Activated CD4-positive, CD25-positive, alpha-beta regulatory T cell treated with anti-CD3 and anti-CD28 coated beads, Interleukin-2, amount 50 U/mL, for 72 hours (primary cell): ENCODE measurements around the gene IMPA2.
"Not testable (repeated sequence)": the region's sequence is repeated elsewhere in the genome, so short reads cannot be mapped to it uniquely, and the experiment has no call there.

Source experiments
- DNase-seq: peaks from one replicate; pipeline ENCODE4 v3.0.0; 2021

Gene IMPA2

GRCh38 chr18:11981192-11981542, at the start of gene IMPA2:
Gene IMPA2, plus strand, starts transcription at chr18:11981507. Its CDS starts 163 bp downstream, at chr18:11981670.
- DNase-seq: peak; percentile 96

GRCh38 chr18:11932393-11932792, 48.9 kb upstream of the IMPA2 start:
- no peak for DNase-seq

DNA sequence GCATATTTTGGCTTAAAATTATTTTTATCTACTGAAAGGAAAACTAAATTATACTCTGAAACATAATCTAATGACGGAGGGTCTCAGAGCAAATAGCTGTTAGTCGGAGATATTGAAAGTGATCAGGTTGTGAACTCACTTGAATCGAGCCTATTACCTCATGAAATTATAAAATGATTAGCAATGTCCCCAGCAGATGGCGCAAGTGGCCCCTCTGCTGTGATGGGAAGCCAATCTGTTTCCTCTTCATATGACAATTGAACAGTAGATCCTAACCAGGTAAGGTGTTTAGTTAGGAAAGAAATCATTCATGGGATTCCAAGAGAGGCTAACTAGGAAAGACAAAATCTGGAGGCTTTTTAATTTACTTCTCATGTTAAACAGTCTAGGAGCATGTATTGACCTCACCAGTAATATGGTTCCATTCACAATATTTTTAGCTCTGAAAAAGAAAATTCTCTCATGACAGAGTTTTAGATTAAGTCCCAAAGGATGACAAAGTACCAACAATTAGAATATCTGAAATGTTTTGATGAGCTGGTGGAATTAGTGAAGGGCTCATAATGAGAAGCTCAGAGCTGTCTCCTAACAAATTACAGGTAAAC, 43.3 kb upstream of the IMPA2 start:
- peak; percentile 75 for DNase-seq

- no peak for DNase-seq
These were observed 40.4 kb upstream of the IMPA2 start for GRCh38 chr18:11940956-11941355.

GRCh38 chr18:11943551-11943950, 37.8 kb upstream of the IMPA2 start:
- DNase-seq: no peak

GRCh38 chr18:11944252-11944651, 37.1 kb upstream of the IMPA2 start:
- no peak for DNase-seq

DNA sequence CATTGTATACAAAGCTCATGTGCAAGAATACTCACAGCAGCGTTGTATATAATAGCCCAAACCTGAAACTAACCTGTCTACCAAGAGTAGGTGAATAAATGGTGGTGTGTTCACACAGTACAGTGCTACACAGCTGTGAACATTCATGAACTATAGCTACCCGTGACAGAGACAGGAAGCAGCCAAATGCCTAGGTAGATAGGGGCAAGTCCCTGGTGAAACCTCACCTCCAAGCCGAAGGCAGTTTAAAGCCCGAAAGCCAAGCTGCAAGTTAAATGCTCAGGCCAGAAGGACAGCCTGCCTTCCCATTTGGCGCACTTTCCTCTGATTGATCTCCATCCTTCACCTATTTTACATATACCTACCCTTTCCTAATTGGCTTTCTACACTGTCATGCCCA, 36.5 kb upstream of the IMPA2 start:
- DNase-seq: no peak

DNA sequence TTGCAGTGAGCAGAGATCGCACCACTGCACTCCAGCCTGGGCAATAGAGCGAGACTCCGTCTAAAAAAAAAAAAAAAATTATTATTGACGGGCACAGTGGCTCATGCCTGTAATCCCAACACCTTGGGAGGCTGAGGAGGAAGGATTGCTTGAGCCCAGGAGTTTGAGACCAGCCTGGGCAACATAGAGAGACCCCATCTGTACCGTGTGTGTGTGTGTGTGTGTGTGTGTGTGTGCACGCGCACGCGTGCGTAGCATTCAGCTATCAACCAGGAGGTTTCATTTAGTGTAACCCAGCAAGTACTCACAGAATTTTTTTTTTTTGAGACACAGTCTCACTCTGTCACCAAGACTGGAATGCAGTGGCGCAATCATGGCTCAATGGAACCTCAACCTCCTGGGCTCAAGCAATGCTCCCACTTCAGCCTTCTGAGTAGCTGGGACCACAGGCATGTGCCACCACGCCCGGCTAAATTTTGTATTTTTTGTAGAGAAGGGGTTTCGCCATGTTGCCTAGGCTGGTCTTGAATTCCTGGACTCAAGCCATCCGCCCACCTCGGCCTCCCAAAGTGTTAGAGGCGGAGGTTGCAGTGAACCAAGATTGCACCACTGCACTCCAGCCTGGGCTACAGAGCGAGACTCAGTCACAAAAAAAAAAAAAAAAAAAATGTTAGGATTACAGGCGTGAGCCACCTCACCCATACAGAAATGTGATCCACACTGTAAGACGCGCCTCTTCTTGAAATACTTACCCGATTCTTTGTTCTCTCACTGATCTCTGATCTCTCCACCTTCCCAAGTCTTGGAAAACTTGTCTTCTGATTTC, 35.3 kb upstream of the IMPA2 start:
- DNase-seq: not testable (repeated sequence)

DNA sequence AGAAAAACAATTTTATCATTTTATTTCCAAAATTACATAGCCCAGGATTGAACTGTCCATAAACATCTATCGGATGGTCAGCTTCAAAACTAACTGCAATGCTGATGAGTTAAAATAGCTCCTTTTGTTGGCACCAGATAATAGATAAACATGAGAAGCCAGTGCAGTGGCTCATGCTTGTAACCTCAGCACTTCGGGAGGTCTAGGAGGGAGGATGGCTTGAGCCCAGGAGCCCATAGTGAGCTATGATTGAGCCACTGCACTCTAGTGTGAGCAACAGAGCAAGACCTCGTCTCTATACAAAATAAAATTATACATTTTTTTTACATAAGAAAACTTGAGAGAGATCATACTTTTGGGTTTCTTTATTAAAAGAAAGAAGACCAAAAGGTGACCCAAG, 34.6 kb upstream of the IMPA2 start:
- DNase-seq: no peak

- peak; percentile 68 for DNase-seq
These were observed 33.8 kb upstream of the IMPA2 start for GRCh38 chr18:11947214-11948191.

GRCh38 chr18:11948852-11949523, 32.3 kb upstream of the IMPA2 start:
- DNase-seq: no peak

DNA sequence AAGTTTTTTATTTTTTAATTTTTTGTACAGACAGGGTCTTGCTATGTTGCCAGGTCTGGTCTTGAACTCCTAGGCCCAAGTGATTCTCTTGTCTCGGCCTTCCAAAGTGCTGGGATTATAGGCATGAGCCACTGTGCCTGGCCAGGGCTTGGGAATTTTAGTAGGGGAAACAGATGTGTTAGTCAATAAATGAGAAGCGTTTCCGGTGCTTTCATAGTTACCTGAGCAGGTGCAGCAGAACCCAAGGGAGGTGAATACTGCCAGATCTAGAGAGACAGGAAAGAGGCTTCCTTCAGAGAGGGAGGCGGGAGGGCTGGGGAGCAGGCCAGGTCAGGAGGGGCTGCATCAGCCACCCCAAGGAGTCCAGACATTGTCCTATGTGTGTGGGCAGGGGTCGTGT, 30.5 kb upstream of the IMPA2 start:
- DNase-seq: no peak

DNA sequence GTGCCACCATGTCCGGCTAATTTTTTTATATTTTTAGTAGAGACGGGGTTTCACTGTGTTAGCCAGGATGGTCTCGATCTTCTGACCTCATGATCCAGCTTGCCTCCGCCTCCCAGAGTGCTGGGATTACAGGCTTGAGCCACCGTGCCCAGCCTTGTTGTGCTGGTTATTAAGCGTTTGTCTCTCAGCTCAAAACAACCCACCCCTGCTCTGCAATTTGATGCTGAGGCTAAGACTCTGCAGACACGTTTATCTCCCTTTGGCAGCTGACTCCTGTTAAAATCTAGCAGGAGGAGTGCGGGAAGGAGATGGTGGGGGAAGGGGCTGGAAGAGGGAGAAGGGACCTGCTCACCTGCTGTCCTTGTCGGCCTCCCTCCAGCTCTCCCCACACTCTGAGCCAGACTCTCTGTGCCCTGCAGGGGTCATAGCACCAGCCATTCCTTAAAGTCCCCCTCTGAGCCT, 29.9 kb upstream of the IMPA2 start:
- no peak for DNase-seq

- no peak for DNase-seq
These were observed 28.2 kb upstream of the IMPA2 start for GRCh38 chr18:11953113-11953512.

- no peak for DNase-seq
These were observed 25.9 kb upstream of the IMPA2 start for GRCh38 chr18:11955239-11956029.

GRCh38 chr18:11956371-11957308, 24.7 kb upstream of the IMPA2 start:
- no peak for DNase-seq

DNA sequence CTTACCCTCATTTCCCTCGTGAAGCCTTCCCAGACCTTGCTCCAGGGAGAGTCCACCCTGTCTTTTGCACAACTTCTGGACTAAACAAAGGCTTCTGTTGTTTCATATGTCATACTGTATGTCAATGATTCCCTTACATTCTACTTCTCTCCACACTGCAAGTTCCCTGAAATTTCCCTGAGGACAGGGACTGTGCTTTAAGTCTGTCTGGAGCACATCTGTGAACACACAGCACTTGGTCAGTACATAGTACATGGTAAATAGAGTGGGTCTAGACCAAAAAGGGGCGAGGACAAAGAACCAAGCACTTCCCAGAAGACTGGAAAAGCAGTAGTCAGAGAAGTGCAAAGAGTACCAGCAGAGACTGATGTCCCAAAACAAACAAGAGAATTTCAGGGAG, 23.7 kb upstream of the IMPA2 start:
- no peak for DNase-seq

GRCh38 chr18:11959651-11960050, 21.7 kb upstream of the IMPA2 start:
- not testable (repeated sequence) for DNase-seq

DNA sequence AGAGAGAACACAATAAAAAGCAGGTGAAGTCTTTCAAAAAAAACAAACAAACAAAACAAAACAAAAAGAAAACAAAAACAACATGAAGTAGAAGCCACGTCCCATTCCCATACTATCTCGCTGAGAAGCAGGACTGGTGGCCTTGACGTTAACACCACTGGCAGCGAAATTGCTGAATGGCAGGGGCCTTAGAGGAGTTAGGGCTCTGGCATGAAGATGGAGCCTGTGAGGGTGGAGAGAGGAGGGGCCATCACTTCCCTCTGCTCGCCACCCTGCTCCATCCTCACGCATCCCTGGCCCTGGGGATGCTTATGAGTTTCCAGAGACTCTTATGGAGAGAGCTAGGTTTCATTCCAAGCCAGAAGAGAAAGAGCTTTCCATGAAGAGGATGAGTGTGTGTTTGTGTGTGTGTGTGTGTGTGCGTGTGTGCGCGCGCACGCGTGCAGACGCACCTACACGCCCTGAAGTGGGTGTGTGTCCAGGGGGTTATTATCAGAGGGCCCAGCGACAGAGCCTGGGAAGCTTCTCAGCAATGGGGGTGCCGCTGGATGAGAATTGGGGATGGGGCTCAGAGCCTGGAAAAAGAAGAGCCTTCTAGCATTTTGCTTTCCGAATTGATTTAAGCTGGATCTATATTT, 20.4 kb upstream of the IMPA2 start:
- no peak for DNase-seq

- DNase-seq: no peak
These were observed 18.7 kb upstream of the IMPA2 start for GRCh38 chr18:11962597-11962996.
